ENCODE data around the gene RPUSD1. TPM values are rescaled to one million over a fixed set of nuclear protein-coding genes. Genes with fewer than 3 reads are reported as not detected.
"Not testable (repeated sequence)": the region's sequence is repeated elsewhere in the genome, so short reads cannot be mapped to it uniquely, and the experiment has no call there.

Gene RPUSD1
- total and polyA plus RNA-seq, 2 donors (not counting 1 experiment from before 2014, with no cell fraction given) = 8.2 to 16.2 TPM

DNA sequence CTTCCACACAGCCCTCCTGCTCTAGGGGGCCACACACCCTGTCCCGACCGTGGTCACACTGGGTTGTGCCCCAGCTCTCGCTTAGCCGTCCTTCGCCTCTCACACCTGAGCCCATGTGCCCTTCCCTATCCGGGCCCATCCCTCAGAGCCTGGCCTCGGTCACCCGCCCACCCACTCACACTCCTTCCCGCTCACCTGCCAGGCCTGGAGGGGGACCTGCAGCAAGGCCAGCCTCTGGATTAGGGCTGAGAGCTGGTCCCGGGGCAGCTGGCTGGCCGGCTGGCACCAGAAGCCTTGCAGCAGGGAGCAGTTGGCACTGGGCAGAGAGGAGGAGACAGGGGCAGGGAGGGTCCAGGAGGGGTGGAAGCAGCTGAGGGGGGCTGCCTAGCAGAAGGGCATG, 9.7 kb downstream of the RPUSD1 start:
- TF ChIP-seq, protein P1, sequence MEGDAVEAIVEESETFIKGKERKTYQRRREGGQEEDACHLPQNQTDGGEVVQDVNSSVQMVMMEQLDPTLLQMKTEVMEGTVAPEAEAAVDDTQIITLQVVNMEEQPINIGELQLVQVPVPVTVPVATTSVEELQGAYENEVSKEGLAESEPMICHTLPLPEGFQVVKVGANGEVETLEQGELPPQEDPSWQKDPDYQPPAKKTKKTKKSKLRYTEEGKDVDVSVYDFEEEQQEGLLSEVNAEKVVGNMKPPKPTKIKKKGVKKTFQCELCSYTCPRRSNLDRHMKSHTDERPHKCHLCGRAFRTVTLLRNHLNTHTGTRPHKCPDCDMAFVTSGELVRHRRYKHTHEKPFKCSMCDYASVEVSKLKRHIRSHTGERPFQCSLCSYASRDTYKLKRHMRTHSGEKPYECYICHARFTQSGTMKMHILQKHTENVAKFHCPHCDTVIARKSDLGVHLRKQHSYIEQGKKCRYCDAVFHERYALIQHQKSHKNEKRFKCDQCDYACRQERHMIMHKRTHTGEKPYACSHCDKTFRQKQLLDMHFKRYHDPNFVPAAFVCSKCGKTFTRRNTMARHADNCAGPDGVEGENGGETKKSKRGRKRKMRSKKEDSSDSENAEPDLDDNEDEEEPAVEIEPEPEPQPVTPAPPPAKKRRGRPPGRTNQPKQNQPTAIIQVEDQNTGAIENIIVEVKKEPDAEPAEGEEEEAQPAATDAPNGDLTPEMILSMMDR (conservative IDR thresholded peaks at IDR 0.05 in 1 of 2, IDR thresholded peaks at IDR 0.05 in 1 of 2; ENCODE audit: low read depth in 1 of 2, low read length in 2 of 2) = no peak
- TF ChIP-seq EZH2 (IDR thresholded peaks at IDR 0.05; ENCODE audit: low read length, missing control alignments) = no peak
- Histone ChIP-seq H3K9me3 (ENCODE audit: control insufficient read depth, insufficient read depth, low read depth, low read length) (no peaks in the 10 kb centered on the region), H3K9ac (ENCODE audit: insufficient read depth, low read length) (no peak overlapping the region), H3K4me1 (ENCODE audit: control insufficient read depth, extremely low read depth, insufficient read depth, low read length) (no peaks in the 10 kb centered on the region), H3K36me3 (ENCODE audit: control insufficient read depth, insufficient read depth, low read length) (no peaks in the 10 kb centered on the region), H2AFZ (ENCODE audit: low read length) (no peak overlapping the region), H4K20me1 (ENCODE audit: control insufficient read depth, extremely low read depth, insufficient read depth, low read length) (no peaks in the 10 kb centered on the region), H3K4me3 (replicated peaks in 1 of 4; ENCODE audit: control extremely low read depth in 1 of 4, insufficient read depth in 1 of 4, low read depth in 3 of 4, low read length in 4 of 4) (no peak overlapping the region), H3K4me2 (ENCODE audit: extremely low read depth, insufficient read depth, low read length) (no peak overlapping the region), H3K27ac (ENCODE audit: insufficient read depth, low read length) (no peak overlapping the region), H3K27me3 (ENCODE audit: control insufficient read depth, insufficient read depth, low read length) (no peaks in the 10 kb centered on the region), H3K79me2 (ENCODE audit: control insufficient read depth, insufficient read depth, low read length) (no peaks in the 10 kb centered on the region)
- DNase-seq (ENCODE audit: low read depth in 2 of 2) = no peak

DNA sequence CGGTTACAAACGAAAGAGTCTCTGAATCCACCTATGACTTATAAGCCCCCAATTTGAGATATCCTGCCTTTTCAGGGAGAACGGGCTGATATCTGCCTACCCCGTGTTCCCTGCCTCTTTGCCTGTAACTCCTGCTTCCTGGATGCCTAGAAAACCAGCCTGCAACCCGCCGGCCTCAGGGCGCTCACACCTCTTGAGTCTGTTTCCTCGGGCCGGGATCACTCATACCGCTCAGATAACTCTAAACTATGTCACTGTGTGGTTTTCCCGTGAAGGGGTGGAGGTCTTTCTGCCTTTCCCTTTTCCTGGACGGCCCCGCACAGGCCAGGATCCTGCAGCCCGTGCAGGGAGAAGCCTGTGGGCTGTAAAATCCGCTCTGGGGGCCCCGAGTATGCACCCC, 10.4 kb downstream of the RPUSD1 start:
- Histone ChIP-seq H3K4me1 (ENCODE audit: control insufficient read depth, extremely low read depth, insufficient read depth, low read length) (no peaks in the 10 kb centered on the region), H3K4me2 (ENCODE audit: extremely low read depth, insufficient read depth, low read length) (no peak overlapping the region), H2AFZ (ENCODE audit: low read length) (no peak overlapping the region), H4K20me1 (ENCODE audit: control insufficient read depth, extremely low read depth, insufficient read depth, low read length) (no peaks in the 10 kb centered on the region), H3K4me3 (replicated peaks in 1 of 4; ENCODE audit: control extremely low read depth in 1 of 4, insufficient read depth in 1 of 4, low read depth in 3 of 4, low read length in 4 of 4) (no peak overlapping the region), H3K9me3 (ENCODE audit: control insufficient read depth, insufficient read depth, low read depth, low read length) (no peaks in the 10 kb centered on the region), H3K27ac (ENCODE audit: insufficient read depth, low read length) (no peak overlapping the region), H3K36me3 (ENCODE audit: control insufficient read depth, insufficient read depth, low read length) (no peaks in the 10 kb centered on the region), H3K79me2 (ENCODE audit: control insufficient read depth, insufficient read depth, low read length) (no peaks in the 10 kb centered on the region), H3K27me3 (ENCODE audit: control insufficient read depth, insufficient read depth, low read length) (no peaks in the 10 kb centered on the region), H3K9ac (ENCODE audit: insufficient read depth, low read length) (no peak overlapping the region)
- DNase-seq (ENCODE audit: low read depth in 2 of 2) = peak in 1 of 2 donors; percentile 37
- TF ChIP-seq, protein P1 (conservative IDR thresholded peaks at IDR 0.05 in 1 of 2, IDR thresholded peaks at IDR 0.05 in 1 of 2; ENCODE audit: low read depth in 1 of 2, low read length in 2 of 2) = no peak

DNA sequence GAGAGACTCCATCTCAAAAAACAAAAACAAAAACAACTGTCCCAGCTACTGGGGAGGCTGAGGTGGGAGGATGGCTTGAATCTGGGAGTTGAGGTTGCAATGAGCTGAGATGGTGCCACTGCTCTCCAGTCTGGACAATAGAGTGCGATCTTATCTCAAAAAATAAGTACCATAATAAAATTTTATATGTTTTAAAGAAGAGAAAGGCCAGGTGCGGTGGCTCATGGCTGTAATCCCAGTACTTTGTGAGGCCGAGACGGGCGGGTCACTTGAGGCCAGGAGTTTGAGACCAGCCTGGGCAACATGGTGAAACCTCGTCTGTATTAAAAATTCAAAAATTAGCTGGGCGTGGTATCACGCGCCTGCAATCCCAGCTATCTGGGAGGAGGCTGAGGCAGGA, 11.4 kb downstream of the RPUSD1 start:
- Histone ChIP-seq H4K20me1 (ENCODE audit: control insufficient read depth, extremely low read depth, insufficient read depth, low read length) (no peaks in the 10 kb centered on the region), H3K9ac (ENCODE audit: insufficient read depth, low read length) (no peak overlapping the region), H3K4me3 (replicated peaks in 1 of 4; ENCODE audit: control extremely low read depth in 1 of 4, insufficient read depth in 1 of 4, low read depth in 3 of 4, low read length in 4 of 4) (no peak overlapping the region), H2AFZ (ENCODE audit: low read length) (no peak overlapping the region), H3K9me3 (ENCODE audit: control insufficient read depth, insufficient read depth, low read depth, low read length) (no peaks in the 10 kb centered on the region), H3K27ac (ENCODE audit: insufficient read depth, low read length) (no peak overlapping the region), H3K4me2 (ENCODE audit: extremely low read depth, insufficient read depth, low read length) (no peak overlapping the region), H3K27me3 (ENCODE audit: control insufficient read depth, insufficient read depth, low read length) (no peaks in the 10 kb centered on the region), H3K36me3 (ENCODE audit: control insufficient read depth, insufficient read depth, low read length) (no peaks in the 10 kb centered on the region), H3K4me1 (ENCODE audit: control insufficient read depth, extremely low read depth, insufficient read depth, low read length) (no peaks in the 10 kb centered on the region), H3K79me2 (ENCODE audit: control insufficient read depth, insufficient read depth, low read length) (no peaks in the 10 kb centered on the region)
- no peak for DNase-seq (ENCODE audit: low read depth in 2 of 2)
- no peak for TF ChIP-seq EZH2 (IDR thresholded peaks at IDR 0.05; ENCODE audit: low read length, missing control alignments)
- TF ChIP-seq, protein P1 (conservative IDR thresholded peaks at IDR 0.05 in 1 of 2, IDR thresholded peaks at IDR 0.05 in 1 of 2; ENCODE audit: low read depth in 1 of 2, low read length in 2 of 2) = no peak

DNA sequence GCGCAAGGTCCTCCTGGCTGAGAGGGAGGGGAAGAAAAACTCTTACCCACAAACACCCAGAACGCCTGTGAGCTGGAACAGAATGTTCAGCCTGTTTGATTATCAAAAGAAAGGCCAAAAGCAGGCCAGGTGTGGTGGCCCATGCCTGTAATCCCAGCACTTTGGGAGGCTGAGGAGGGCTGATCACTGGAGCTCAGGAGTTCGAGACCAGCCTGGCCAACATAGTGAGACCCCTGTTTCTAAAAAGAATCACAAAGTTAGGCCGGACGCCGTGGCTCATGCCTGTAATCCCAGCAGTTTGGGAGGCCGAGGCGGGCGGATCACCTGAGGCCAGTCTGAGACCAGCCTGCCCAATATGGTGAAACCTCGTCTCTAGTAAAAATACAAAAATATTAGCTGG, 11.9 kb downstream of the RPUSD1 start:
- not testable (repeated sequence) for H3K36me3 ChIP-seq (ENCODE audit: control insufficient read depth, insufficient read depth, low read length); H3K27me3 ChIP-seq (ENCODE audit: control insufficient read depth, insufficient read depth, low read length); H3K4me1 ChIP-seq (ENCODE audit: control insufficient read depth, extremely low read depth, insufficient read depth, low read length); H2AFZ ChIP-seq (ENCODE audit: low read length); H3K9me3 ChIP-seq (ENCODE audit: control insufficient read depth, insufficient read depth, low read depth, low read length); H3K9ac ChIP-seq (ENCODE audit: insufficient read depth, low read length); H3K4me3 ChIP-seq (replicated peaks in 1 of 4; ENCODE audit: control extremely low read depth in 1 of 4, insufficient read depth in 1 of 4, low read depth in 3 of 4, low read length in 4 of 4); DNase-seq (ENCODE audit: low read depth in 2 of 2); H3K27ac ChIP-seq (ENCODE audit: insufficient read depth, low read length); H3K4me2 ChIP-seq (ENCODE audit: extremely low read depth, insufficient read depth, low read length); H3K79me2 ChIP-seq (ENCODE audit: control insufficient read depth, insufficient read depth, low read length); H4K20me1 ChIP-seq (ENCODE audit: control insufficient read depth, extremely low read depth, insufficient read depth, low read length)

Measured in fibroblast of lung (primary cell).